ENCODE data around the gene BICDL1.

DNA sequence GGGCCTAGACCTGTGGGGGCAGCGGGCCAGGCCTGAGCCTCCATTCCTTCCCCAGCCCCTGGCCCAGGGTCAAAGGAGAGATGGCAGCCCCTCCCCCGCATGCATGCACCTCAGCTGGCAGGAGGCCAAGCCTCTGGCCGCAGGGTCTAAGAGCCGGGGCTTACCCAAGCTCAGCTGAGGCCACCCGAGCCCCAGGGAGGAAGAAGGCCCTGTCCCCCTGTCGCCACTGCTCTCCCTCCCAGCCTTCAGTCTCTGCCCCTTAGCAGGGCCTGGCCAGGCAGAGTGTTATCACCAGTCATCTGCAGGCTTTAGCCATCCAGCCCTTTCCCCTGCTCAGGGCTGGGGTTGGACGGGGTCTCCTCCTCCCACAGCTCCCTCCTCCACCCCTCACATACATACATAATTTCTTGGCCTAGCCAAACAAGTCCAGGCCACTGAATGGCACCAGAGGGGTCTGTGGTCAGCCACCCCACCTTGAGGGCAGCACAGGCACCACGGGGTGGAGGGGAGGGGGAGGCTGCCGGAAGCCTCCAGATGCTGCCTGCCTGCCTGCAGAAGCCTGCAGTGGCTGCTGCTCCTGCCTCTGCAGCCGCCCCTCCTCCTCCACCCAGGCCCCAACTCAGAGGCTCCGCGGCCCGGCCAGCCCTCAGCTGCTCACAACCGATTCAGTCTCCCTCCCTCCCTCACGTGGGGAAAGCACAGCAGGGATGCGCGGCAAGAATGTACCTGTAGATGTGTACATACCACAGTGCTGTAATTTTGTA, 104.7 kb downstream of the BICDL1 start:
- TF ChIP-seq, protein P1, sequence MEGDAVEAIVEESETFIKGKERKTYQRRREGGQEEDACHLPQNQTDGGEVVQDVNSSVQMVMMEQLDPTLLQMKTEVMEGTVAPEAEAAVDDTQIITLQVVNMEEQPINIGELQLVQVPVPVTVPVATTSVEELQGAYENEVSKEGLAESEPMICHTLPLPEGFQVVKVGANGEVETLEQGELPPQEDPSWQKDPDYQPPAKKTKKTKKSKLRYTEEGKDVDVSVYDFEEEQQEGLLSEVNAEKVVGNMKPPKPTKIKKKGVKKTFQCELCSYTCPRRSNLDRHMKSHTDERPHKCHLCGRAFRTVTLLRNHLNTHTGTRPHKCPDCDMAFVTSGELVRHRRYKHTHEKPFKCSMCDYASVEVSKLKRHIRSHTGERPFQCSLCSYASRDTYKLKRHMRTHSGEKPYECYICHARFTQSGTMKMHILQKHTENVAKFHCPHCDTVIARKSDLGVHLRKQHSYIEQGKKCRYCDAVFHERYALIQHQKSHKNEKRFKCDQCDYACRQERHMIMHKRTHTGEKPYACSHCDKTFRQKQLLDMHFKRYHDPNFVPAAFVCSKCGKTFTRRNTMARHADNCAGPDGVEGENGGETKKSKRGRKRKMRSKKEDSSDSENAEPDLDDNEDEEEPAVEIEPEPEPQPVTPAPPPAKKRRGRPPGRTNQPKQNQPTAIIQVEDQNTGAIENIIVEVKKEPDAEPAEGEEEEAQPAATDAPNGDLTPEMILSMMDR (IDR thresholded peaks at IDR 0.05), result no peak
- TF ChIP-seq POLR2AphosphoS5 (IDR thresholded peaks at IDR 0.05; ENCODE audit: insufficient read depth in 1 of 2, low read depth in 1 of 2), result no peak
- TF ChIP-seq POLR2A (IDR thresholded peaks at IDR 0.05), result no peak

Data from vagina (tissue), 2 donors.